ENCODE measurements around the gene PRPF40A.
"Not testable (repeated sequence)": the region's sequence is repeated elsewhere in the genome, so short reads cannot be mapped to it uniquely, and the experiment has no call there.

Gene PRPF40A

DNA sequence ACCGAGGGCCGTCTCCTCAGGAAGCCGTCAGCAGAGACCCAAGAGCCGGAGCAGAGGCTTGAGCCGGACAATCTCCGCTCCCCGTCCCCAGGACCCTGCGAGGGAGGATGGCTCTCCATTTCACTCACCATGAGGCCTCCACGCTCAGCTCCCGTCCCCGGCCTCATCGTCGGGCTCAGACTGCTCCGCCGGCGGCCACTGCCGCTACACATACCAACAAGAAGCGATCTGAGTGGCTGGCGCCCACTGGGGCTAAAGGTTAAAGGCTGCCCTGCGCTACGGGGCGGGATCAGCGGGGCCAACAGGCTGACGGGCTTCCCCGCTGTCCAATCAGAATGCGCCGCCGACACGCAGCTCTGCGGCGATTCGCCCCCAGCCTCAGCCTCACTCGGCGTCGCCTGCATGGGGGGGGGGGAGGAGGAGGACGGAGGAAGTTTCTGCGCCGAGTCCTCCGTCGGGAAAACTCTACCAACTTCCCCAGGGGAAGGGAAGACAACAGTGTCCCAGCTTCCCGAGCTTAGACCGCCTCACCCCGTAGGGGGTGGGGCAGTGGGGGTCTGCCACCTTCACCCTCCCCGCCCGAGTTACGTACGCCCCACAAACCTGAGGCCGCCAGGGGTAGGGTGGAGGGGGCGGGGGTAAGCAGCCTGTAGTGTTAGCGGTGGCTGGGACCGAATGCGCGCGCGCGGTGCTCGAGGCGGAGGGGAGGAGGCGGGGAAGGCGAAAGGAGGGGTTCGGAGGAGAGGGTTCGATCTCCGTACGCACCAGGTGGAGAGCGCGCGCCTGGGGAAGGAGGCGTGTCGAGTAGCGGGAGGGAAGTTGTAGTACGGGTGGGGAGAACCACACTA lies at the start of gene PRPF40A:
Gene PRPF40A (minus strand): TSS at position 234 of the 848 bp plus-strand sequence. CDS start 22 bp downstream, at position 212.
- no peaks in the 10 kb centered on the region for H3K27me3 Mint-ChIP-seq
- H3K4me1 Mint-ChIP-seq: peaks cover 37% of the 10 kb centered on the region
- peak; percentile 91 for ATAC-seq
- peak within 1 kb of the TSS; percentile 96 for H3K27ac Mint-ChIP-seq
- peaks cover 15% of the 10 kb centered on the region for H3K36me3 Mint-ChIP-seq
- no peaks in the 10 kb centered on the region for H3K9me3 Mint-ChIP-seq
- peak within 1 kb of the TSS; percentile 89 for H3K4me3 Mint-ChIP-seq

- ATAC-seq: no peak
- peaks cover 10% of the 10 kb centered on the region for H3K36me3 Mint-ChIP-seq
- no peaks in the 10 kb centered on the region for H3K4me1 Mint-ChIP-seq
- H3K9me3 Mint-ChIP-seq: peaks cover 3% of the 10 kb centered on the region
- no peak overlapping the region for H3K4me3 Mint-ChIP-seq
- H3K27ac Mint-ChIP-seq: no peak overlapping the region
- no peaks in the 10 kb centered on the region for H3K27me3 Mint-ChIP-seq
These were observed 49.7 kb upstream of the PRPF40A start for GRCh38 chr2:152766928-152767327.

DNA sequence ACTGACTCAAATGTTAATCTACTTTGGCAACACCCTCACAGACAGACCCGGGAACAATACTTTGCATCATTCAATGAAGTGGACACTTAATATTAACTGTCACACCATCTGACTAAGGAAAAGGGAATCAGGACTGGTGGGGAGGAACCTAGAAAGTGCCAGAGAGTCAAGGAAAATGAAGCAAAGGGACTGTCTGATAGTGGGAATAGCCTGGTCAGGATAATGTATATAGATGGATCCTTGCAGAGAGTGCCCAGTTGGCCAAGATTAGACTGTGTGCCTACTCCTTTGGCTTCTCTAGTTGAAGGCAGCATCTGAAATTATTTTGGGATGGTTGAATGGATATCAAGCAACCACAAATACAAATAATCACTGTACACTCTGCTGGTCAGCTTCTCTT lies 46.4 kb upstream of the PRPF40A start:
- no peak for ATAC-seq
- Mint-ChIP-seq H3K9me3 (peaks cover 3% of the 10 kb centered on the region), H3K4me1 (no peaks in the 10 kb centered on the region), H3K4me3 (no peak overlapping the region), H3K27me3 (no peaks in the 10 kb centered on the region), H3K27ac (no peak overlapping the region), H3K36me3 (peaks cover 19% of the 10 kb centered on the region)

- not testable (repeated sequence) for H3K27ac Mint-ChIP-seq, ATAC-seq, H3K27me3 Mint-ChIP-seq, H3K4me1 Mint-ChIP-seq, H3K9me3 Mint-ChIP-seq, H3K4me3 Mint-ChIP-seq
- peaks cover 19% of the 10 kb centered on the region for H3K36me3 Mint-ChIP-seq
These were observed 45.9 kb upstream of the PRPF40A start for GRCh38 chr2:152763208-152763607.

DNA sequence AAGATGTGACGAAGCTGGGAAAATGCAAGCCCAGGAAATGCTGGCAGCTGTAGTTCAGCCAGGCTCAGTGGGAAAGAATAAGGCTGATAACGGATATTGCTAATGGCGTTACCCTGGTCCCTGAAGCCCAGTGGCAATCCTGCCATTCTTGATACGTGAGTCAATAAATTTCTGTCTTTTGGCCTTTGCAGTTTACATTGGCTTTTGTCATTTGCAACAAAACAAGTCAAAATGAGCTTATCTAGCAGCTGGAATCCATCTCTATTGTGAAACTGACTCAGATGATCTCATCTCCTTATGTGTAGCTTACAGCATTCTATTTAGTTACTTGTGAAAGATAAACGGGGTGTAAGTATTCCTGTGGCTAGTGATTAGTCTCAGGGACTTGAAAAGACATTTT lies 44.9 kb upstream of the PRPF40A start:
- Mint-ChIP-seq H3K27me3 (no peaks in the 10 kb centered on the region), H3K27ac (no peak overlapping the region), H3K9me3 (no peaks in the 10 kb centered on the region), H3K4me1 (no peaks in the 10 kb centered on the region), H3K36me3 (peaks cover 20% of the 10 kb centered on the region), H3K4me3 (no peak overlapping the region)
- no peak for ATAC-seq

- H3K4me1 Mint-ChIP-seq: no peaks in the 10 kb centered on the region
- H3K27ac Mint-ChIP-seq: no peak overlapping the region
- H3K4me3 Mint-ChIP-seq: no peak overlapping the region
- no peaks in the 10 kb centered on the region for H3K9me3 Mint-ChIP-seq
- no peaks in the 10 kb centered on the region for H3K27me3 Mint-ChIP-seq
- H3K36me3 Mint-ChIP-seq: peaks cover 27% of the 10 kb centered on the region
- no peak for ATAC-seq
These were observed 44.0 kb upstream of the PRPF40A start for GRCh38 chr2:152761214-152761613.

DNA sequence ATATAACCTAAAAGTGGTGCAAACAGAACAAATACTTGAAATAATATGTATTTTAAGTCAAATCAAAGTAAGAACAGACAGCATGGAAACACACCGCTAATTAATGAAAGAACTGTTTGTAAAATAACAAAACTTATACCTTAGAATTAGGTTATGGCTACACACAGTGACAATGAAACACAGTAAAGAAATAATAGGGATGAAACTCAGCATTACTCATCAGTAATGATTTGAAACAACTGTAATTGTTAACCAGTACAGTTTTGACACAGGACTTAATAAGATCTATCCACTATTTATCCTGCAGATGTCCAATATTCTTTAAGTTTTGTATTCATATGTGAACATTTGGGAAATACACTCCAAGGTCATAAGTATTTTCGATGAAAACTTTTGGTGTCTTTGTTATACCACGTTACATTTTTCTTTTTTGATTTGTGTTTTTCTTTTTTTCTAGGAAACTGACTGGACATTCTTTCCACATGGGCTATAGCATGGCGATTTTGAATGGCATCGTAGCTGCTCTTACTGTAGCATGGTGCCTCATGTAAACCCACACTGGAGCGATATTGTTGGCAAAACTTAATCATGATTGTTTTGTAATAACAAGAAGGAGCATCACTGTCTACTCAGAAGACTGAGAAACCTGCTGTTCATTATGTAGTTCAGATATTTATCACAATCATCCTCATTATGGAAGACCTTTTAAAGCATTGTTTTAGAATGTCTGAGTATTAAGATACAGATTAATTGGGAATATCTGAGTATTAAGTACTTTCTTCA lies 42.2 kb upstream of the PRPF40A start:
- H3K36me3 Mint-ChIP-seq: peaks cover 38% of the 10 kb centered on the region
- H3K9me3 Mint-ChIP-seq: no peaks in the 10 kb centered on the region
- H3K4me3 Mint-ChIP-seq: no peak overlapping the region
- no peak for ATAC-seq
- H3K27me3 Mint-ChIP-seq: no peaks in the 10 kb centered on the region
- H3K4me1 Mint-ChIP-seq: peaks cover 6% of the 10 kb centered on the region
- H3K27ac Mint-ChIP-seq: no peak overlapping the region

DNA sequence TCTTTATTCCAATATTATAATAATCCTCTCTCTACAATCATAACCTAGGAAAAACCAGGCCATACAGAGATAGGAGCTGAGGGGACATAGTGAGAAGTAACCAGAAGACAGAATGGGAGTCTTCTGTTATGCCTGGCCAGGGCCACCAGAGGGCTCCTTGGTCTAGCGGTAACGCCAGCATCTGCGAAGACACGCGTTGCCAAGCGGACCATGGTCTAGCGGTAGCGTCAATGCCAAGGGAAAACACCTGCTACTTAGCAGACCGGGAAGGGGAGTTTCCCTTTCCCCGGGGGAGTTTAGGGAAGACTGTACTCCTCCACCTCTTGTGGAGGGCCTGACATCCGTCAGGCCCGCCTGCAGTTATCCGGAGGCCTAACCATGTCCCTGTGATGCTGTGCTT lies 37.8 kb upstream of the PRPF40A start:
- Mint-ChIP-seq H3K36me3 (peaks cover 51% of the 10 kb centered on the region), H3K27ac (no peak overlapping the region), H3K4me1 (peaks cover 6% of the 10 kb centered on the region), H3K27me3 (no peaks in the 10 kb centered on the region), H3K4me3 (no peak overlapping the region), H3K9me3 (no peaks in the 10 kb centered on the region)
- ATAC-seq: no peak

DNA sequence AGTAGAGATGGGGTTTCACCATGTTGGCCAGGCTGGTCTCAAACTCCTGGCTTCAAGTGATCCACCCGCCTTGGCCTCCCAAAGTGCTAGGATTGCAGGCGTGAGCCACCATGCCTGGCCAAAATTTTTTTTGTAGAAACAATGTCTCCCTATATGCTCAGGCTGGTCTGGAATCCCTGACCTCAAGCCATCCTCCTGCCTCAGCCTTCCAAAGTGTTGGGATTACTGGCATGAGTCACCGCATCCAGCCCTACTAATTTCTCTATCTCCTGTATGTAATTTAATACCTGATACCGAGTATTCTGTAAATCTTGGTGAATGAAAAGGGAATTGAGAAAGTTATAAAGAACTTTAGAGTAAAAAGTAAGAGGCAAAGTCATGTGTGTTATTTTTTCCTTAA lies 30.5 kb upstream of the PRPF40A start:
- not testable (repeated sequence) for H3K27me3 Mint-ChIP-seq, H3K4me1 Mint-ChIP-seq, ATAC-seq, H3K9me3 Mint-ChIP-seq, H3K27ac Mint-ChIP-seq, H3K4me3 Mint-ChIP-seq
- H3K36me3 Mint-ChIP-seq: peaks cover 35% of the 10 kb centered on the region

DNA sequence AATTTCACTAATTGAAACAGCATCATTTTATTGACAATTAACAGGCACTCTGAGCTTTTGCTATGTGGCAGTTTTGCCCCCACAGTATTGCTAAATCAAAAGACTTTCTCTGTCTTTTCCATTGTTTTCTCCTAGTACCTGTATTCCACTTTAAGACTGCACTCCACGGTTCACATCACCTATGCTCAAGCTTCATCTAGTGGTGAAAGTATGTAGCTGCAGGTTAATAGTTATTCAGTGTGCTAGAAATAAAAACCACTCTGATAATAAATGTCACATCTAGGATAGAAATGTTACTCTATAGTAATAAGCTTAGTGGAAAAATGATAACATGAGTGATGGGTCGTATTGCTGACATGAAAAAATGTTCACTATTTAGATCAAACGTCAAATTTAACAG lies 25.7 kb upstream of the PRPF40A start:
- ATAC-seq: no peak
- H3K36me3 Mint-ChIP-seq: peaks cover 30% of the 10 kb centered on the region

DNA sequence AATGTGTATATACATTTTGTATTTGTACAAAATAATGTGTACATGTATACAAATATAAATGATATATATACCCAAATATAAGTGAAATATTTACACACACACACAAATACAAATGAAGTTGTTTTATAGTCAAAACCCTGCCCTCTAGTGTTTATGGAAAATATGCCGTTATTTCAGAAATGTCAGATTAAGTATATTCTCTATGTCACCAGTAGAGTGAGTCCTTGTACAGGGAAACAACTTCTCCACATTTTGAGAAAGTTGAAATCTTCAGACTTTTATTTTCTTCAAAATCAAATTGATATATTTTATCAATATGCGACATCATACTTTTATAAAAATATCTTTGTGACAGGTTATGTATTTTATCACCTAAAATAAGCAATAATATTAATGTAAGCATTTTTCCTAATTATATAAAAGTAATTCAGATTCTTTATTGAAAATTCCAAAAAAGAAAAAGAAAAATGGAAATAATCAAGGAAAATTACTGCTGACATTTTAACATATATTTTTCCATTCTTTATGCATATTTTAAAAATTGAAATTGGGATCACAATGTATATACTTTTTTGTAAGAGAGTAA lies 23.6 kb upstream of the PRPF40A start:
- Mint-ChIP-seq H3K4me3 (no peak overlapping the region), H3K27me3 (no peaks in the 10 kb centered on the region), H3K27ac (no peak overlapping the region), H3K9me3 (peaks cover 8% of the 10 kb centered on the region), H3K4me1 (no peaks in the 10 kb centered on the region), H3K36me3 (peaks cover 40% of the 10 kb centered on the region)
- ATAC-seq: no peak

More for the DNA sequence above, 25.7 kb upstream of the PRPF40A start:
- H3K9me3 Mint-ChIP-seq: peaks cover 5% of the 10 kb centered on the region
- H3K4me3 Mint-ChIP-seq: no peak overlapping the region
- H3K4me1 Mint-ChIP-seq: no peaks in the 10 kb centered on the region
- H3K27ac Mint-ChIP-seq: no peak overlapping the region
- no peaks in the 10 kb centered on the region for H3K27me3 Mint-ChIP-seq

GRCh38 chr2:152739705-152740104 lies 22.4 kb upstream of the PRPF40A start:
- peaks cover 40% of the 10 kb centered on the region for H3K36me3 Mint-ChIP-seq
- H3K4me3 Mint-ChIP-seq, H3K9me3 Mint-ChIP-seq, H3K27ac Mint-ChIP-seq, H3K27me3 Mint-ChIP-seq, H3K4me1 Mint-ChIP-seq, ATAC-seq: not testable (repeated sequence)

DNA sequence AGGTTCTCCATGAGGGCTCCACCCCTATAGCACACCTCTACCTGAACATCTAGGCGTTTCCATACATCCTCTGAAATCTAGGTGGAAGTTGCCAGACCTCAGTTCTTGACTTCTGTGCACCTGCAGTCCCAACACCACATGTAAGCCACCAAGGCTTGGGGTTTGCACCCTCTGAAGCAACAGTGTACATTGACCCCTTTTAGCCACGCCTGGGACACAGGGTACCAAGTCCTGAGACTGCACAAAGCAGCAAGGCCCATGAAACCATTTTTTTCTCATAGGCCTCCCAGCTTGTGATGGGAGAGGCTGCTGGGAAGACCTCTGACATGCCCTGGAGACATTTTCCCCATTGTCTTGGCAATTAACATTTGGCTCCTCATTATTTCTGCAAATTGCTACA lies 21.2 kb upstream of the PRPF40A start:
- no peaks in the 10 kb centered on the region for H3K27me3 Mint-ChIP-seq
- H3K9me3 Mint-ChIP-seq: peaks cover 8% of the 10 kb centered on the region
- H3K36me3 Mint-ChIP-seq: peaks cover 45% of the 10 kb centered on the region
- ATAC-seq: no peak
- no peak overlapping the region for H3K4me3 Mint-ChIP-seq
- H3K27ac Mint-ChIP-seq: no peak overlapping the region
- H3K4me1 Mint-ChIP-seq: peaks cover 4% of the 10 kb centered on the region

DNA sequence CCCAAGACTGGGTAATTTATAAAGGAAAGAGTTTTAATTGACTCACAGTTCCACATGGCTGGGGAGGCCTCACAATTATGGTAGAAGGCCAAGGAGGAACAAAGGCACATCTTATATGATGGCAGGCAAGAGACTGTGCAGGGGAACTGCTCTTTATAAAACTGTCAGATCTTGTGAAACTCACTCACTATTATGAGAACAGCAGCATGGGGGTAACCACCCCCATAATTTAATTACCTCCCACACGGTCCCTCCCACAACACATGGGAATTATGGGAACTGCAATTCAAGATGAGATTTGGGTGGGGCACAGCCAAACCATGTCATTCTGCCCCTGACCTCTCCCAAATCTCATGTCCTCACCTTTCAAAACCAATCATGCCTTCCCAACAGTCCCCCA lies 20.2 kb upstream of the PRPF40A start:
- not testable (repeated sequence) for ATAC-seq, H3K27me3 Mint-ChIP-seq, H3K4me1 Mint-ChIP-seq, H3K9me3 Mint-ChIP-seq, H3K4me3 Mint-ChIP-seq, H3K27ac Mint-ChIP-seq
- peaks cover 45% of the 10 kb centered on the region for H3K36me3 Mint-ChIP-seq

GRCh38 chr2:152730591-152731333 lies 13.5 kb upstream of the PRPF40A start:
- peak; percentile 56 for ATAC-seq
- no peak overlapping the region for H3K4me3 Mint-ChIP-seq
- H3K27ac Mint-ChIP-seq: no peak overlapping the region
- H3K4me1 Mint-ChIP-seq: peaks cover 24% of the 10 kb centered on the region
- no peaks in the 10 kb centered on the region for H3K27me3 Mint-ChIP-seq
- H3K36me3 Mint-ChIP-seq: peaks cover 10% of the 10 kb centered on the region
- no peaks in the 10 kb centered on the region for H3K9me3 Mint-ChIP-seq
